Measurements from ENCODE around the gene SYT3.

SYT3 gene

DNA sequence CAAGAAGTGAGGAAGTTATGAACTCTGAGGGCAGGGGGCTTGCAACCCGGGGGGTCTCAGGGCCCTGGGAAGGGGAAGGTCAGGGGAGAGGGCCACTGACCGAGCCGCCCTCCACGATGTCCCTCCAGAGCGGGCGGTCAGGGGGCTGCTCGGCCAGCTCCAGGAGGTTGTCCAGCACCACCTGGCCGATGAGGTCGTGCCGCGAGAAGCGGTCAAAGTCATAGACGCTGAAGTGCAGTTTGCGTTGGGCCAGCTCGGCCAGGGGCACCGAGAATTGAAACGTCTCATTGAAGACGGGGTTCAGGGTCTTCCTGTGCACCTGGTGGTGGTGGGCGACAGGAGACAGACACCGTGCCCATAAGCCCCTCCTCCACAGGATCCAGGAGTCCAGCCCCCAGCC lies 10.5 kb downstream of the SYT3 start:
- H3K4me3 ChIP-seq (ENCODE audit: insufficient read depth, low read length, poor library complexity, severe bottlenecking): no peak overlapping the region
- TF ChIP-seq, protein P1, sequence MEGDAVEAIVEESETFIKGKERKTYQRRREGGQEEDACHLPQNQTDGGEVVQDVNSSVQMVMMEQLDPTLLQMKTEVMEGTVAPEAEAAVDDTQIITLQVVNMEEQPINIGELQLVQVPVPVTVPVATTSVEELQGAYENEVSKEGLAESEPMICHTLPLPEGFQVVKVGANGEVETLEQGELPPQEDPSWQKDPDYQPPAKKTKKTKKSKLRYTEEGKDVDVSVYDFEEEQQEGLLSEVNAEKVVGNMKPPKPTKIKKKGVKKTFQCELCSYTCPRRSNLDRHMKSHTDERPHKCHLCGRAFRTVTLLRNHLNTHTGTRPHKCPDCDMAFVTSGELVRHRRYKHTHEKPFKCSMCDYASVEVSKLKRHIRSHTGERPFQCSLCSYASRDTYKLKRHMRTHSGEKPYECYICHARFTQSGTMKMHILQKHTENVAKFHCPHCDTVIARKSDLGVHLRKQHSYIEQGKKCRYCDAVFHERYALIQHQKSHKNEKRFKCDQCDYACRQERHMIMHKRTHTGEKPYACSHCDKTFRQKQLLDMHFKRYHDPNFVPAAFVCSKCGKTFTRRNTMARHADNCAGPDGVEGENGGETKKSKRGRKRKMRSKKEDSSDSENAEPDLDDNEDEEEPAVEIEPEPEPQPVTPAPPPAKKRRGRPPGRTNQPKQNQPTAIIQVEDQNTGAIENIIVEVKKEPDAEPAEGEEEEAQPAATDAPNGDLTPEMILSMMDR (IDR thresholded peaks at IDR 0.05; ENCODE audit: insufficient read depth, low read length, poor library complexity, severe bottlenecking): no peak
- TF ChIP-seq EZH2phosphoT487 (conservative IDR thresholded peaks at IDR 0.05; ENCODE audit: low read length): no peak
- H3K27me3 ChIP-seq (ENCODE audit: low read length): no peaks in the 10 kb centered on the region
- no peaks in the 10 kb centered on the region for H3K36me3 ChIP-seq (ENCODE audit: low read length)
- H3K27ac ChIP-seq (ENCODE audit: low read depth, low read length): no peak overlapping the region
- no peaks in the 10 kb centered on the region for H3F3A ChIP-seq (ENCODE audit: insufficient read depth)
- no peak overlapping the region for H3K9ac ChIP-seq (ENCODE audit: low read length)
- peaks cover 10% of the 10 kb centered on the region; the same call in 1 of the 2 replicates for H3K9me3 ChIP-seq (ENCODE audit: insufficient read depth, low read length)
- no peak overlapping the region for H2AFZ ChIP-seq (ENCODE audit: low read depth, low read length, severe bottlenecking)
- no peaks in the 10 kb centered on the region for H4K20me1 ChIP-seq (ENCODE audit: low read depth, low read length)
- H3K4me2 ChIP-seq (ENCODE audit: low read depth, low read length, poor library complexity, severe bottlenecking): no peak overlapping the region
- H3K9me2 ChIP-seq (replicated peaks; ENCODE audit: insufficient read depth, low read length): no peaks in the 10 kb centered on the region
- no peaks in the 10 kb centered on the region for H3K79me2 ChIP-seq (ENCODE audit: insufficient read depth, low read length)

DNA sequence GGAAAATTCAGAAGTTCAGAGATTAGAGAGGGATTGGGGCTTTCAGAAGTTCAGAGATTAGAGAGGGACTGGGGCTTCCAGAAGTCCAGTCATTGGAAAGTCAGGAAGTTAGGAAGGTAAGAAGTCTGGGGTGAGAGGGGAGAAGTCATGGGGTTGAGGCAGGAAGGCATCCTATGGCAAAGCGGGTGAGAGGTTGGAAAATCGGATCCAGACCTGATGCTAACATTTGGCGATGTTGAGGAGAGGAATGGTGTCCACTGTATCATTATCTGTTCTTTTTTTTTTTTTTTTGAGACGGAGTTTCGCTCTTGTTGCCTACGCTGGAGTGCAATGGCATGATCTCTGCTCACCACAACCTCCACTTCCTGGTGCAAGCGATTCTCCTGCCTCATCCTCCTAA lies 11.1 kb downstream of the SYT3 start:
- H3K4me2 ChIP-seq (ENCODE audit: low read depth, low read length, poor library complexity, severe bottlenecking): no peak overlapping the region
- no peaks in the 10 kb centered on the region for H3K27me3 ChIP-seq (ENCODE audit: low read length)
- H3K9me3 ChIP-seq (ENCODE audit: insufficient read depth, low read length): 0 out of 2 replicates have a peak, but pooled peaks cover 3% of the 10 kb centered on the region
- H3K27ac ChIP-seq (ENCODE audit: low read depth, low read length): no peak overlapping the region
- no peak overlapping the region for H3K4me3 ChIP-seq (ENCODE audit: insufficient read depth, low read length, poor library complexity, severe bottlenecking)
- no peak overlapping the region for H3K9ac ChIP-seq (ENCODE audit: low read length)
- H4K20me1 ChIP-seq (ENCODE audit: low read depth, low read length): no peaks in the 10 kb centered on the region
- no peak for TF ChIP-seq EZH2phosphoT487 (conservative IDR thresholded peaks at IDR 0.05; ENCODE audit: low read length)
- TF ChIP-seq, protein P1 (IDR thresholded peaks at IDR 0.05; ENCODE audit: insufficient read depth, low read length, poor library complexity, severe bottlenecking): no peak
- H2AFZ ChIP-seq (ENCODE audit: low read depth, low read length, severe bottlenecking): no peak overlapping the region
- H3K36me3 ChIP-seq (ENCODE audit: low read length): no peaks in the 10 kb centered on the region
- no peaks in the 10 kb centered on the region for H3K9me2 ChIP-seq (replicated peaks; ENCODE audit: insufficient read depth, low read length)
- H3K79me2 ChIP-seq (ENCODE audit: insufficient read depth, low read length): no peaks in the 10 kb centered on the region
- no peaks in the 10 kb centered on the region for H3F3A ChIP-seq (ENCODE audit: insufficient read depth)

DNA sequence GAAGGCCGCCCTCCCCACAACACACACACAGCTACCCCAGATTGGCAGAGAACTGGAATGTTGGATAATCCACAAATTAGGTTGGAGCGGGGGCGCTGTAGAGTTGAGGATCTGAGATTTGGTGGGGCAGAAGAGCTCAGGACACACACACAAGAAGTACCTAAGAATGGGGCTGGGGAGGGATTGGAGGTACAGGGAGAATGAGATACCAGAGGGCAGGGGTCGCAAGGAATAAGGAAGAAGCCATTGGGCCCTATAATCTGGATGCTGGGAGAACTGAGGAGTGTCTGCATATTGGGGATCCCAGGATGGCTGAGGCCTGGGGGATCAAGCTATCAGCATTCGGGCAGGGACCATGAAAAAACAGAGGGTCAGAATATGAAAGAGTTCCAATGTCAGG lies 11.5 kb downstream of the SYT3 start:
- no peak overlapping the region for H3K27ac ChIP-seq (ENCODE audit: low read depth, low read length)
- no peaks in the 10 kb centered on the region for H3K79me2 ChIP-seq (ENCODE audit: insufficient read depth, low read length)
- no peaks in the 10 kb centered on the region for H3K9me2 ChIP-seq (replicated peaks; ENCODE audit: insufficient read depth, low read length)
- no peaks in the 10 kb centered on the region for H3F3A ChIP-seq (ENCODE audit: insufficient read depth)
- H3K36me3 ChIP-seq (ENCODE audit: low read length): no peaks in the 10 kb centered on the region
- no peaks in the 10 kb centered on the region for H3K27me3 ChIP-seq (ENCODE audit: low read length)
- no peak overlapping the region for H2AFZ ChIP-seq (ENCODE audit: low read depth, low read length, severe bottlenecking)
- H3K4me2 ChIP-seq (ENCODE audit: low read depth, low read length, poor library complexity, severe bottlenecking): no peak overlapping the region
- TF ChIP-seq, protein P1 (IDR thresholded peaks at IDR 0.05; ENCODE audit: insufficient read depth, low read length, poor library complexity, severe bottlenecking): no peak
- TF ChIP-seq EZH2phosphoT487 (conservative IDR thresholded peaks at IDR 0.05; ENCODE audit: low read length): no peak
- no peaks in the 10 kb centered on the region for H3K9me3 ChIP-seq (ENCODE audit: insufficient read depth, low read length)
- H3K9ac ChIP-seq (ENCODE audit: low read length): no peak overlapping the region
- H4K20me1 ChIP-seq (ENCODE audit: low read depth, low read length): no peaks in the 10 kb centered on the region
- H3K4me3 ChIP-seq (ENCODE audit: insufficient read depth, low read length, poor library complexity, severe bottlenecking): no peak overlapping the region
